ENCODE data around the gene PCF11.

The PCF11 gene

DNA sequence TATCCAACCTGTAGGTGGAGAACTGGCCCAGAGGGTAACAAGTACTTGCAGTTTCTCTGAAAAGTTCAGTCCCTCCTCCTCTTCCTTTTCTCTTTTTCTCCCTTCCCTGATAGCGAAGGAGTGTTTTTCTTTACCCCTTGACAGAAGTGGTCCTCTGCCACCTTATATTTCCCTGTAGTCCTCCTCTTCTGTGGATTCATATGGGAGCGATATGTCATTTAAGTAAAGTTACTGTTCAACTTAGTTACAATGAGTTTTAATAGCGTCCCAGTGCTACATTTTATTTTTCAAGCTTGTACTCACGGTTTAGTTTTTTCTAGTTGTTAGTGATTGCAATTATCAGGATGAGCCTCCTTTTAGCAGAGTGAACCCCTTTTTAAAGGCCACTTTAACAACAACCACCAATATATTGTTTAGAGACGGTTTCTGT is 1.4 kb downstream of the PCF11 start:
- TF ChIP-seq POLR2AphosphoS5 (IDR thresholded peaks at IDR 0.05; ENCODE audit: low read depth, low read length) (0 out of 2 replicates have a peak, but pooled peaks have one; percentile 12), TAF1 (IDR thresholded peaks at IDR 0.05; ENCODE audit: borderline replicate concordance, insufficient read depth, low read length) (no peak)

DNA sequence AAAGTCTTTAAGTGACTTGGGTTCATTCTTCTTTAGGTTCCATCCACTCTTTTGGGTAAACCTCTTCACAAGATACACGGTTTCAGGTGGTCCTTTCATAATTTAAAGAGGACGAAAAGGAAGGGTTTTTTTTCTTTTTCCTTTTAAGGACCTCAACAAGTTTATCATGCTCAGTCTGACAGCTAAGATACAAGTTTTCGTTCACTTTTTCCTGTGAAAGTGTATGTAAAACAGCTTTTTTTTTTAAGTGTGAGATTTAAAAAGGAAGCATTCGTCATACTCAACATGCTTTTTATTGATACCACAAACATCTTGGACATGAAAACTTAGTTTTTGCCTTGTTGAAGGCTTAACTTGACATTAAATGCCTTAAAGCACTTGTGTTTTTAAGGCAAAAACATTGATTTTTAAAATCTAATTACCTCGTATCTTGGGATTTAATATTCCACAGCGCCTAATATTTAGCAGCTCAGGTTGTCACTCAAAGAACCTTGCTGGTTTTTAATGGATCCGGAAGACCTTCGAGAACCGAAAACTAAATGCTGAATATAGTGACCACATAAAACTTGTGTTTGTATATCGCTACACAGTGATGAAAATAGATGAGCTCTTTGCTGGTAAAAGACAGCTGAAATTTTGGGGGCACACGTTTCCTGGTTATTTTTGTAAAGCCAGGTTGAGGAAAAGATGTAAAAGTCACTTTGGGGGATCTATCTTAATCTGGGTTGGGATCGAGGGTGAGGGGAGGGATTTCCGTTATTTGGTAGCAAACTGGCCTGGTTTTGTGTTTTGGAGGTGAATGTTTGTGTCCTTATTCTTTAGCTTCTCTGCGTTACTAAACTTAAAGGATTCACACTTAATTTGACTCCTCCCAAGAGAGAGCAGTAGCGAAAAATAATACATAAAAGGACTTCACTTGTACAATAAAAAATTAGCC is 2.3 kb downstream of the PCF11 start:
- TF ChIP-seq POLR2AphosphoS5 (IDR thresholded peaks at IDR 0.05; ENCODE audit: low read depth, low read length) (0 out of 2 replicates have a peak, but pooled peaks have one; percentile 31), TAF1 (IDR thresholded peaks at IDR 0.05; ENCODE audit: borderline replicate concordance, insufficient read depth, low read length) (no peak)

DNA sequence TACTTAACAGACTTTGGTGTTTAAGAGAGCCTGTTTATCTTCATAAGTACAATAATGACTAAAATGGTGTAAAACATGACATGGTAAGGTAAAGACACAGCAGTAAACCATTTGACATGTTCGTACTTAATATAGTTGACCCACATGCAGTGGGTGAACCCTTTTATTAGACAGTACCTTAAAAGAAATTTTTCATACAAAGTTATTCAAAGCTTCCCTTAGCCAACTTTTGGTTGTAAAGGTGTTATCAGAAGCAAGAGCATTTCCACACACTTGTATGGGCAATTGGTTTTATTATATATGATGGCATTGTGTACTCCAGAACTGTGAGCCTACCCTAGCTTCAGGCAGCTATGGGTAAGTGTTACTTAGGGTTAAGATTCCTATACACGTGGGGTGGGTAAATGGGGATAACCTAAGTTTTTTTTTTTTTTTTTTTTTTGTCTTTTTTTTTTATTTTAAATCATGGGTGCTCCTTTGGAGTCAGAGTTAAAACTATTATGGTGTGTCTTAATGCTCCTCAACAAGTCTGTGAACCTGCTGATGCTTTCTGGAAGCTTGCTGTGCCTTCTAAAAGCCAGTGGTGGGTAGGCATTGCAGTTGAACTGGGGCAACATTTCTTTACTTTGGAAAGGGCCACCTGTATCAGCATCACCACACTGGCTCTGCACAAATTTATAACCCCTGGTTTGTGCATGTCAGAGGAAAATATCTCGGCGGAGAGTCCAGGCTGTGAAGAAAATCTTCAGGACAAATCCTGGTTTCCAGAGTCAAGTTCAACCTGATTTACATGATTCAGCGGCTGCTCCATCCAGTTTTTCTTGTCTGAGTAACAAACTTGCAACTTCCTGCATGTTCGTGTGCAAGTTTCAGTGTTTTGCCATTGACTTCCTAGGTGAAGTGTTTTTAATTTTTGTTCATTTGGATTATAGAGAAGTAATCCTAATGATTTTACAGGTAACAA is 3.3 kb downstream of the PCF11 start:
- TF ChIP-seq, protein P1, sequence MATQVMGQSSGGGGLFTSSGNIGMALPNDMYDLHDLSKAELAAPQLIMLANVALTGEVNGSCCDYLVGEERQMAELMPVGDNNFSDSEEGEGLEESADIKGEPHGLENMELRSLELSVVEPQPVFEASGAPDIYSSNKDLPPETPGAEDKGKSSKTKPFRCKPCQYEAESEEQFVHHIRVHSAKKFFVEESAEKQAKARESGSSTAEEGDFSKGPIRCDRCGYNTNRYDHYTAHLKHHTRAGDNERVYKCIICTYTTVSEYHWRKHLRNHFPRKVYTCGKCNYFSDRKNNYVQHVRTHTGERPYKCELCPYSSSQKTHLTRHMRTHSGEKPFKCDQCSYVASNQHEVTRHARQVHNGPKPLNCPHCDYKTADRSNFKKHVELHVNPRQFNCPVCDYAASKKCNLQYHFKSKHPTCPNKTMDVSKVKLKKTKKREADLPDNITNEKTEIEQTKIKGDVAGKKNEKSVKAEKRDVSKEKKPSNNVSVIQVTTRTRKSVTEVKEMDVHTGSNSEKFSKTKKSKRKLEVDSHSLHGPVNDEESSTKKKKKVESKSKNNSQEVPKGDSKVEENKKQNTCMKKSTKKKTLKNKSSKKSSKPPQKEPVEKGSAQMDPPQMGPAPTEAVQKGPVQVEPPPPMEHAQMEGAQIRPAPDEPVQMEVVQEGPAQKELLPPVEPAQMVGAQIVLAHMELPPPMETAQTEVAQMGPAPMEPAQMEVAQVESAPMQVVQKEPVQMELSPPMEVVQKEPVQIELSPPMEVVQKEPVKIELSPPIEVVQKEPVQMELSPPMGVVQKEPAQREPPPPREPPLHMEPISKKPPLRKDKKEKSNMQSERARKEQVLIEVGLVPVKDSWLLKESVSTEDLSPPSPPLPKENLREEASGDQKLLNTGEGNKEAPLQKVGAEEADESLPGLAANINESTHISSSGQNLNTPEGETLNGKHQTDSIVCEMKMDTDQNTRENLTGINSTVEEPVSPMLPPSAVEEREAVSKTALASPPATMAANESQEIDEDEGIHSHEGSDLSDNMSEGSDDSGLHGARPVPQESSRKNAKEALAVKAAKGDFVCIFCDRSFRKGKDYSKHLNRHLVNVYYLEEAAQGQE (IDR thresholded peaks at IDR 0.05; ENCODE audit: insufficient read depth in 1 of 2, low read depth in 2 of 2, low read length in 2 of 2), result no peak
- TF ChIP-seq TAF1 (IDR thresholded peaks at IDR 0.05; ENCODE audit: borderline replicate concordance, insufficient read depth, low read length) (no peak), FOXP2 (optimal IDR thresholded peaks at IDR 0.05; ENCODE audit: borderline replicate concordance, extremely low read depth, extremely low read length, insufficient read depth) (no peak), SIN3A (IDR thresholded peaks at IDR 0.05; ENCODE audit: borderline replicate concordance, insufficient read depth, low read length) (no peak), POLR2AphosphoS5 (IDR thresholded peaks at IDR 0.05; ENCODE audit: low read depth, low read length) (no peak; the same call in none of the 2 replicates)

DNA sequence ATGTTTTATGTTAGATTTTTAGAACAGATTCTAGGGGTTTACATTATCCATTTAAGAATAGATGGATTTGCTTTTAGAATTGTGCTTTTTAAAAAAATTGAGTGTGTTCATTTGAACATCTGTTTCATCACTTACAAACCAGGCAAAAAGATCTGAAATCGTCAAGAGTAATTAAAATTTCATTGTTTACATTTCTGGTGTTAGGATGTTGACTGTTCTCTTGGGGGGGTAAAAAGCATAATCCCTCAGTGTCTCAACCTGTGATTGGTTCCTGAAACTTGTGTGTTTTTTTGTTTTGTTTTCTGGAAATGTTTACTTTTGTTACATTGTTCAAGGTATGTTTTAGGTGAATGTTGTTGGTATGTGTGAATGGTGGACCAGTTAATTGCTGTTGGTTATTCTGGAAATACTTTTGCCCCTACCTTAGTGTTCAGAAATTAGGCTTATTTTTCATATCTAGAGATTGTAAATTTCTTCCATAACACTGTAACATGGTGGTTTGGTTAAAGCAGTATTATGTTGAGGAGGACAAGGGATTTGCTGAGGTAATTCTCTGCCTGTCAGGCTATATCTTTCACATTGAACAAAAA is 4.8 kb downstream of the PCF11 start:
- TF ChIP-seq SIN3A (IDR thresholded peaks at IDR 0.05; ENCODE audit: borderline replicate concordance, insufficient read depth, low read length), result no peak

DNA sequence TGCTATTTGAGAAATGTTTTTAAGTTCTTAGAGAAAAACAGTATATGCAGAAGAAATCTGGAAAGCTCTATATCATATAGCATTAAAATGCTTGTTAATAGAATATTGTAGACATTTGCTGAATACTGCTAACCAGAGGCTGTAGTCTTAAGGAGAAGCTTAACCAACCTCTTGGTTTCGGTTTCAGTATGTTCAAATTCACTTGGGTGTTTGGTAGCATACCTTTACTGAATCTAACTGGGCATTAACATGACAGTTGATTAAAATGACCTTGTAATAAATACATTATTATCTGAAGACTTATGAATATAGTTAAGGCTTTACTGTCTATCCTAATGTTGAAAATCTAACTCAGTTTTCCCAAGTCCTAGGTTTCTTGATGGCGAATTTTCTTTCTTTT is 5.4 kb downstream of the PCF11 start:
- TF ChIP-seq TAF1 (IDR thresholded peaks at IDR 0.05; ENCODE audit: borderline replicate concordance, insufficient read depth, low read length) (no peak), FOXP2 (optimal IDR thresholded peaks at IDR 0.05; ENCODE audit: borderline replicate concordance, extremely low read depth, extremely low read length, insufficient read depth) (no peak), POLR2AphosphoS5 (IDR thresholded peaks at IDR 0.05; ENCODE audit: low read depth, low read length) (no peak), SIN3A (IDR thresholded peaks at IDR 0.05; ENCODE audit: borderline replicate concordance, insufficient read depth, low read length) (no peak)
- TF ChIP-seq, protein P1 (IDR thresholded peaks at IDR 0.05; ENCODE audit: insufficient read depth in 1 of 2, low read depth in 2 of 2, low read length in 2 of 2), result no peak

DNA sequence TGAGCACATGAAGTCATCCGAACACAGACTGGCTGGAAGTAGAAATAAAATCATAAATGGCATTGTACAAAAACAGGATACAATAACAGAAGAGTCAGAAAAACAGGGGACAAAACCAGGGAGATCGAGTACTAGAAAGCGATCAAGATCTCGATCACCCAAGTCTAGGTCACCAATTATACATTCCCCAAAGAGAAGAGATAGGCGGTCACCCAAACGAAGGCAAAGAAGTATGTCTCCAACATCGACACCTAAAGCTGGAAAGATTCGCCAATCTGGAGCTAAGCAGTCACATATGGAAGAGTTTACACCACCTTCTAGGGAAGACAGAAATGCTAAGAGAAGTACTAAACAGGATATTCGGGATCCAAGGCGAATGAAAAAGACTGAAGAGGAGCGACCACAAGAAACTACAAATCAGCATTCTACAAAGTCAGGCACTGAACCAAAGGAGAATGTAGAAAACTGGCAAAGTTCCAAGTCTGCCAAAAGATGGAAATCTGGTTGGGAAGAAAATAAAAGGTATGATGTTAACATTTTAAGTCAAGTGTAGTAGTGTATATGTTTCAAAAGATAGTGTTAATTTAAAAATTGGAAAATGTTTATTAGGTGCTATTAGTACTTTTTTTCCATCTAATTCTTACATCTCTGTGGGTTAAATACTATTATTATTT is 9.4 kb downstream of the PCF11 start:
- TF ChIP-seq SIN3A (IDR thresholded peaks at IDR 0.05; ENCODE audit: borderline replicate concordance, insufficient read depth, low read length), result no peak
- no peak for TF ChIP-seq TAF1 (IDR thresholded peaks at IDR 0.05; ENCODE audit: borderline replicate concordance, insufficient read depth, low read length)
- TF ChIP-seq, protein P1 (IDR thresholded peaks at IDR 0.05; ENCODE audit: insufficient read depth in 1 of 2, low read depth in 2 of 2, low read length in 2 of 2), result no peak
- TF ChIP-seq POLR2AphosphoS5 (IDR thresholded peaks at IDR 0.05; ENCODE audit: low read depth, low read length), result 0 out of 2 replicates have a peak, but pooled peaks have one; percentile 19

Measured in PFSK-1 (cell line).